ENCODE results near the gene AP1M1. TPM values are rescaled to one million over a fixed set of nuclear protein-coding genes. Genes with fewer than 3 reads are reported as not detected.

The AP1M1 gene
- polyA plus RNA-seq (2013, experiment 1 of 2), result 50.6 TPM
- polyA plus RNA-seq (2013, experiment 2 of 2), result 51.2 TPM

GRCh38 chr19:16197622-16198369 lies at the start of gene AP1M1:
AP1M1 (plus strand) TSS chr19:16197911; CDS start chr19:16198027, 116 bp downstream.
- H3K36me3 ChIP-seq (ENCODE audit: insufficient read depth, low read length), result no peaks in the 10 kb centered on the region
- peaks cover 5% of the 10 kb centered on the region; the same call in 1 of the 2 replicates for H3K4me1 ChIP-seq (ENCODE audit: insufficient read depth, low read length)
- under 1% methylated on average over 65 of the region's 65 CpGs for WGBS
- no peaks in the 10 kb centered on the region for H3K27me3 ChIP-seq (ENCODE audit: insufficient read depth, low read length)
- no peaks in the 10 kb centered on the region for H3K9me3 ChIP-seq (ENCODE audit: insufficient read depth, low read depth, low read length)
- H3K9ac ChIP-seq (ENCODE audit: low read depth, low read length), result peak within 1 kb of the TSS; percentile 75
- peak within 1 kb of the TSS; percentile 94 for H3K4me3 ChIP-seq (ENCODE audit: low read length)
- peak within 1 kb of the TSS; percentile 51 for H3K27ac ChIP-seq (ENCODE audit: low read depth, low read length)

- no peak overlapping the region for H3K4me3 ChIP-seq (ENCODE audit: low read length)
Measured at GRCh38 chr19:16148443-16149229, 49.1 kb upstream of the AP1M1 start.

GRCh38 chr19:16153582-16154336 lies 44.0 kb upstream of the AP1M1 start:
- H3K9me3 ChIP-seq (ENCODE audit: insufficient read depth, low read depth, low read length), result no peaks in the 10 kb centered on the region
- no peaks in the 10 kb centered on the region for H3K27me3 ChIP-seq (ENCODE audit: insufficient read depth, low read length)
- no peak overlapping the region for H3K27ac ChIP-seq (ENCODE audit: low read depth, low read length)
- no peaks in the 10 kb centered on the region for H3K36me3 ChIP-seq (ENCODE audit: insufficient read depth, low read length)
- H3K4me1 ChIP-seq (ENCODE audit: insufficient read depth, low read length), result no peaks in the 10 kb centered on the region
- H3K4me3 ChIP-seq (ENCODE audit: low read length), result no peak overlapping the region
- WGBS, result 87% methylated on average over 11 of the region's 11 CpGs
- H3K9ac ChIP-seq (ENCODE audit: low read depth, low read length), result no peak overlapping the region

More at GRCh38 chr19:16148443-16149229, 49.1 kb upstream of the AP1M1 start:
- Histone ChIP-seq H3K9me3 (ENCODE audit: insufficient read depth, low read depth, low read length) (no peaks in the 10 kb centered on the region), H3K4me1 (ENCODE audit: insufficient read depth, low read length) (no peaks in the 10 kb centered on the region), H3K36me3 (ENCODE audit: insufficient read depth, low read length) (no peaks in the 10 kb centered on the region), H3K27ac (ENCODE audit: low read depth, low read length) (no peak overlapping the region), H3K9ac (ENCODE audit: low read depth, low read length) (no peak overlapping the region), H3K27me3 (ENCODE audit: insufficient read depth, low read length) (no peaks in the 10 kb centered on the region)
- WGBS, result 88% methylated on average over 8 of the region's 8 CpGs

- 92% methylated on average over 8 of the region's 8 CpGs for WGBS
- H3K4me1 ChIP-seq (ENCODE audit: insufficient read depth, low read length), result no peaks in the 10 kb centered on the region
- no peak overlapping the region for H3K4me3 ChIP-seq (ENCODE audit: low read length)
- H3K27me3 ChIP-seq (ENCODE audit: insufficient read depth, low read length), result no peaks in the 10 kb centered on the region
- H3K9ac ChIP-seq (ENCODE audit: low read depth, low read length), result no peak overlapping the region
- no peak overlapping the region for H3K27ac ChIP-seq (ENCODE audit: low read depth, low read length)
- no peaks in the 10 kb centered on the region for H3K9me3 ChIP-seq (ENCODE audit: insufficient read depth, low read depth, low read length)
- H3K36me3 ChIP-seq (ENCODE audit: insufficient read depth, low read length), result no peaks in the 10 kb centered on the region
Measured at GRCh38 chr19:16154557-16154956, 43.2 kb upstream of the AP1M1 start.

GRCh38 chr19:16155128-16155527 lies 42.6 kb upstream of the AP1M1 start:
- Histone ChIP-seq H3K9me3 (ENCODE audit: insufficient read depth, low read depth, low read length) (no peaks in the 10 kb centered on the region), H3K36me3 (ENCODE audit: insufficient read depth, low read length) (no peaks in the 10 kb centered on the region), H3K27ac (ENCODE audit: low read depth, low read length) (no peak overlapping the region), H3K9ac (ENCODE audit: low read depth, low read length) (no peak overlapping the region), H3K27me3 (ENCODE audit: insufficient read depth, low read length) (no peaks in the 10 kb centered on the region), H3K4me3 (ENCODE audit: low read length) (no peak overlapping the region), H3K4me1 (ENCODE audit: insufficient read depth, low read length) (no peaks in the 10 kb centered on the region)
- WGBS, result 77% methylated on average over 1 of the region's 1 CpG

GRCh38 chr19:16156904-16157303 lies 40.8 kb upstream of the AP1M1 start:
- H3K36me3 ChIP-seq (ENCODE audit: insufficient read depth, low read length), result no peaks in the 10 kb centered on the region
- H3K4me3 ChIP-seq (ENCODE audit: low read length), result no peak overlapping the region
- no peaks in the 10 kb centered on the region for H3K27me3 ChIP-seq (ENCODE audit: insufficient read depth, low read length)
- 87% methylated on average over 6 of the region's 6 CpGs for WGBS
- no peaks in the 10 kb centered on the region for H3K9me3 ChIP-seq (ENCODE audit: insufficient read depth, low read depth, low read length)
- H3K27ac ChIP-seq (ENCODE audit: low read depth, low read length), result no peak overlapping the region
- no peaks in the 10 kb centered on the region for H3K4me1 ChIP-seq (ENCODE audit: insufficient read depth, low read length)
- H3K9ac ChIP-seq (ENCODE audit: low read depth, low read length), result no peak overlapping the region

GRCh38 chr19:16157601-16158000 lies 40.1 kb upstream of the AP1M1 start:
- Histone ChIP-seq H3K27ac (ENCODE audit: low read depth, low read length) (no peak overlapping the region), H3K9me3 (ENCODE audit: insufficient read depth, low read depth, low read length) (no peaks in the 10 kb centered on the region), H3K4me3 (ENCODE audit: low read length) (no peak overlapping the region), H3K4me1 (ENCODE audit: insufficient read depth, low read length) (no peaks in the 10 kb centered on the region), H3K36me3 (ENCODE audit: insufficient read depth, low read length) (no peaks in the 10 kb centered on the region), H3K9ac (ENCODE audit: low read depth, low read length) (no peak overlapping the region), H3K27me3 (ENCODE audit: insufficient read depth, low read length) (no peaks in the 10 kb centered on the region)
- WGBS, result 91% methylated on average over 10 of the region's 10 CpGs

GRCh38 chr19:16159655-16160054 lies 38.1 kb upstream of the AP1M1 start:
- Histone ChIP-seq H3K27me3 (ENCODE audit: insufficient read depth, low read length) (no peaks in the 10 kb centered on the region), H3K4me3 (ENCODE audit: low read length) (no peak overlapping the region), H3K36me3 (ENCODE audit: insufficient read depth, low read length) (no peaks in the 10 kb centered on the region), H3K9ac (ENCODE audit: low read depth, low read length) (no peak overlapping the region), H3K4me1 (ENCODE audit: insufficient read depth, low read length) (no peaks in the 10 kb centered on the region), H3K27ac (ENCODE audit: low read depth, low read length) (no peak overlapping the region), H3K9me3 (ENCODE audit: insufficient read depth, low read depth, low read length) (no peaks in the 10 kb centered on the region)
- WGBS, result 96% methylated on average over 5 of the region's 5 CpGs

GRCh38 chr19:16160445-16160942 lies 37.2 kb upstream of the AP1M1 start:
- no peak overlapping the region for H3K27ac ChIP-seq (ENCODE audit: low read depth, low read length)
- H3K4me3 ChIP-seq (ENCODE audit: low read length), result no peak overlapping the region
- H3K36me3 ChIP-seq (ENCODE audit: insufficient read depth, low read length), result no peaks in the 10 kb centered on the region
- H3K27me3 ChIP-seq (ENCODE audit: insufficient read depth, low read length), result no peaks in the 10 kb centered on the region
- no peaks in the 10 kb centered on the region for H3K9me3 ChIP-seq (ENCODE audit: insufficient read depth, low read depth, low read length)
- no peaks in the 10 kb centered on the region for H3K4me1 ChIP-seq (ENCODE audit: insufficient read depth, low read length)
- WGBS, result 86% methylated on average over 6 of the region's 6 CpGs
- no peak overlapping the region for H3K9ac ChIP-seq (ENCODE audit: low read depth, low read length)

- Histone ChIP-seq H3K9ac (ENCODE audit: low read depth, low read length) (no peak overlapping the region), H3K36me3 (ENCODE audit: insufficient read depth, low read length) (no peaks in the 10 kb centered on the region), H3K4me1 (ENCODE audit: insufficient read depth, low read length) (no peaks in the 10 kb centered on the region), H3K27ac (ENCODE audit: low read depth, low read length) (no peak overlapping the region), H3K4me3 (ENCODE audit: low read length) (no peak overlapping the region), H3K9me3 (ENCODE audit: insufficient read depth, low read depth, low read length) (no peaks in the 10 kb centered on the region), H3K27me3 (ENCODE audit: insufficient read depth, low read length) (no peaks in the 10 kb centered on the region)
- WGBS, result 70% methylated on average over 13 of the region's 14 CpGs
Measured at GRCh38 chr19:16160943-16161560, 36.7 kb upstream of the AP1M1 start.

Measured in HUES64 (cell line).